Lung (tissue), 12 donors: ENCODE measurements around the gene CLPSL2. TPM values are rescaled to one million over a fixed set of nuclear protein-coding genes. Genes with fewer than 3 reads are reported as not detected.

Source experiments
- ATAC-seq: fragments of 200-7000 bp; cut with Tn5 transposase; one replicate; pipeline ENCODE4 v1.9.1; 2020; ENCODE audit warnings: moderate number of reproducible peaks; ENCODE audit not compliant: insufficient read depth, low FRiP score
- DNase-seq, 3 donors: peaks; one replicate each; pipeline ENCODE4 v3.0.0-alpha.2; 2013 to 2017
- H3K27ac ChIP-seq, 2 donors: one replicate each; pipeline ENCODE4 v1.5.1; 2013; ENCODE audit warnings: mild to moderate bottlenecking in 2 of 2, moderate library complexity in 2 of 2, control low read depth in 1 of 2, inconsistent platforms in 1 of 2, low read depth in 1 of 2, low read length in 1 of 2
- H3K27me3 ChIP-seq, 3 donors: one replicate each; pipeline ENCODE4 v1.5.1; 2013; ENCODE audit warnings: low read length in 2 of 3; ENCODE audit not compliant: control insufficient read depth in 3 of 3, insufficient read depth in 3 of 3
- H3K36me3 ChIP-seq, 4 donors: one replicate each; pipeline ENCODE4 v1.5.1; 2013; ENCODE audit warnings: low read length in 4 of 4, mild to moderate bottlenecking in 1 of 4, moderate library complexity in 1 of 4; ENCODE audit not compliant: control insufficient read depth in 4 of 4, insufficient read depth in 4 of 4
- H3K4me1 ChIP-seq, 5 donors: one replicate each; pipeline ENCODE4 v1.5.1; 2013; ENCODE audit warnings: low read length in 5 of 5, mild to moderate bottlenecking in 2 of 5, moderate library complexity in 1 of 5; ENCODE audit not compliant: control insufficient read depth in 5 of 5, insufficient read depth in 5 of 5
- H3K4me3 ChIP-seq: one replicate; pipeline ENCODE4 v1.5.1; 2013; ENCODE audit warnings: mild to moderate bottlenecking, control low read depth, moderate library complexity
- H3K9ac ChIP-seq, 2 donors: one replicate each; pipeline ENCODE4 v1.5.1; 2013; ENCODE audit warnings: low read length in 2 of 2, control low read depth in 1 of 2; ENCODE audit not compliant: insufficient read depth in 1 of 2
- H3K9me3 ChIP-seq, 4 donors: one replicate each; pipeline ENCODE4 v1.5.1; 2013; ENCODE audit warnings: low read length in 3 of 4, mild to moderate bottlenecking in 1 of 4, moderate library complexity in 1 of 4; ENCODE audit not compliant: control insufficient read depth in 4 of 4, insufficient read depth in 3 of 4
- WGBS, 2 donors: extraction: QIAGEN DNeasy Blood & Tissue Kit; methylation state at CpG; one replicate each; pipeline ENCODE4 v1.1.7; 2013; 5-methylcytosine and 5-hydroxymethylcytosine counted together
- polyA plus RNA-seq, 2 donors: library from polyadenylated mRNA; stranded (reverse); fragments of 200-250 nt; gene quantifications; one replicate each; pipeline ENCODE4 v1.2.1, GENCODE V29; 2013
- total RNA-seq, 2 donors: library from RNA; depleted of rRNA in 1 of 2; stranded (reverse); fragments of >200 nt in 1 of 2; gene quantifications; one replicate each; pipeline ENCODE4 v1.2.1, GENCODE V29; 2014 to 2021
- TF ChIP-seq, protein P1 (sequence below): IDR thresholded peaks from 2 replicates; pipeline ENCODE4 v1.5.1; 2012; ENCODE audit warnings: mild to moderate bottlenecking; ENCODE audit errors: control extremely low read depth, extremely low read depth
- donor health status: control.
- donor health status: control.
- donor health status: Bipolar disorder and iron deficiency.
- donor health status: healthy.
- donor health status: DM: yes; HTN: yes; CAD: no.

CLPSL2 gene
- total and polyA plus RNA-seq, 4 donors: not detected

DNA sequence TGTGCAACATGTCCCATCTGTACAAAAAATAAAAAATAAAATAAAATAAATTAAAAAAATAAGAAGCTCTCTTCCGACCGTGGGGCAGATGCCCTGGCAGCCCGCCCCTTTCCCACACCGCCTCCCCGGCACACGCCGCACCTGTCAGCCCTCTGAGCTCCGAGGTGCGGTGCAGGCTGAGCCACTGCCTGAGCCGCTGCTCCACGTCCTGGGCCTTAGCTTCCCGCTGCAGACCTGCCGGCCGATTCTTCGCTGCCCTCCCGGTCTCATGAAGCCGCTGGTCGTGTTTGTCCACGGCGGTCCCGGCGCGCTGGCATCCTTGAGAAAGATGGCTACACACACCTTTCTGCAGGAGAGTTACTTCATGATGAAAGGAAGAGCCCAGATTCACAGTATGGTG, 10.7 kb upstream of the CLPSL2 start:
- DNase-seq (no peak), ATAC-seq (no peak)
- TF ChIP-seq, protein P1, sequence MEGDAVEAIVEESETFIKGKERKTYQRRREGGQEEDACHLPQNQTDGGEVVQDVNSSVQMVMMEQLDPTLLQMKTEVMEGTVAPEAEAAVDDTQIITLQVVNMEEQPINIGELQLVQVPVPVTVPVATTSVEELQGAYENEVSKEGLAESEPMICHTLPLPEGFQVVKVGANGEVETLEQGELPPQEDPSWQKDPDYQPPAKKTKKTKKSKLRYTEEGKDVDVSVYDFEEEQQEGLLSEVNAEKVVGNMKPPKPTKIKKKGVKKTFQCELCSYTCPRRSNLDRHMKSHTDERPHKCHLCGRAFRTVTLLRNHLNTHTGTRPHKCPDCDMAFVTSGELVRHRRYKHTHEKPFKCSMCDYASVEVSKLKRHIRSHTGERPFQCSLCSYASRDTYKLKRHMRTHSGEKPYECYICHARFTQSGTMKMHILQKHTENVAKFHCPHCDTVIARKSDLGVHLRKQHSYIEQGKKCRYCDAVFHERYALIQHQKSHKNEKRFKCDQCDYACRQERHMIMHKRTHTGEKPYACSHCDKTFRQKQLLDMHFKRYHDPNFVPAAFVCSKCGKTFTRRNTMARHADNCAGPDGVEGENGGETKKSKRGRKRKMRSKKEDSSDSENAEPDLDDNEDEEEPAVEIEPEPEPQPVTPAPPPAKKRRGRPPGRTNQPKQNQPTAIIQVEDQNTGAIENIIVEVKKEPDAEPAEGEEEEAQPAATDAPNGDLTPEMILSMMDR: no peak
- peaks cover 0 to 2% (median 0%) of the 10 kb centered on the region in 5 donors for H3K4me1 ChIP-seq
- H3K9me3 ChIP-seq: no peaks in the 10 kb centered on the region
- H3K27ac ChIP-seq: no peak overlapping the region
- no peak overlapping the region for H3K9ac ChIP-seq
- no peak overlapping the region for H3K4me3 ChIP-seq
- 52 to 88% methylated on average over 23 of the region's 23 CpGs for WGBS, 2 donors
- H3K36me3 ChIP-seq: no peaks in the 10 kb centered on the region
- peaks cover 0 to 24% (median 16%) of the 10 kb centered on the region in 3 donors for H3K27me3 ChIP-seq

DNA sequence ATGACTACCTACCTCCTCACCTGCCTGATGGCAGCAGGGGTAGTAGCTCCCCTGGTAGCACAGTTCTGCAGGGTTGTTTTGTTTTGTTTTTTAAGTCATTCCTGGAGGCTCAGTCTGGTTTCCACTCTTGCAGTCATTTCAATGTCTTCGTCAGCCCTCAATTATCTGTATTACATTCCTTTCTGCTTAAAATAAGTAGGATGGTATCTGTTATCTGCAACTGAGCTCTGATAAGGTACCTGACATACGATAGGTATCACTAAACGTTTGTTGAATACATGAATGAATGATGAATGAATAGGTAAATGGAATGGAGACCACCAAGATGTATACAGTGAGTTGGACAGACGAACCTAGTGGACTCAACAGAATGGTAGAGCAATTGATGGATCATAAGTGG, 7.2 kb upstream of the CLPSL2 start:
- no peaks in the 10 kb centered on the region for H3K36me3 ChIP-seq
- DNase-seq: no peak
- peaks cover 0 to 1% (median 0%) of the 10 kb centered on the region in 4 donors for H3K9me3 ChIP-seq
- no peak overlapping the region for H3K9ac ChIP-seq
- peaks cover 0 to 8% (median 4%) of the 10 kb centered on the region in 3 donors for H3K27me3 ChIP-seq
- ATAC-seq: no peak
- no peak overlapping the region for H3K27ac ChIP-seq
- peaks cover 0 to 2% (median 0%) of the 10 kb centered on the region in 5 donors for H3K4me1 ChIP-seq
- TF ChIP-seq, protein P1: no peak
- 73 to 81% methylated on average over 4 of the region's 4 CpGs for WGBS, 2 donors
- no peak overlapping the region for H3K4me3 ChIP-seq

DNA sequence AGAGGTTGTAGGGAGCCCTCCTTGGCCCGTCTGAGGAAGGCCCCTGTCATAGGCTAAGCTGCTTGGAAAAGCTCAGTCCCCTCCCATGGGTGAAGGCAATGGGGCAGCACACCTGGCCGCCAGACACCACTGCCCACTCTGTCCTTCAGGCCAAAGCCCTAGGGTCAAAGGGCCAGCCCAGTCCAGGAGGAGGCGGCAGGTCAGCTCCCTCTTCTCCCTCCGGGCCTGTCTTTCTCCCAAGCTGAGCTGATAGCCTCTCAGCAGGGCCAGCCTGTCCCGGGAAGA, 5.1 kb upstream of the CLPSL2 start:
- DNase-seq: no peak
- H3K27ac ChIP-seq: no peak overlapping the region
- H3K4me1 ChIP-seq: no peaks in the 10 kb centered on the region
- 63 to 70% methylated on average over 5 of the region's 5 CpGs for WGBS, 2 donors
- no peak for ATAC-seq
- H3K27me3 ChIP-seq: peaks cover 0 to 5% (median 0%) of the 10 kb centered on the region in 3 donors
- peaks cover 0 to 1% (median 0%) of the 10 kb centered on the region in 4 donors for H3K9me3 ChIP-seq
- TF ChIP-seq, protein P1: no peak
- H3K4me3 ChIP-seq: no peak overlapping the region
- H3K9ac ChIP-seq: no peak overlapping the region
- H3K36me3 ChIP-seq: no peaks in the 10 kb centered on the region

DNA sequence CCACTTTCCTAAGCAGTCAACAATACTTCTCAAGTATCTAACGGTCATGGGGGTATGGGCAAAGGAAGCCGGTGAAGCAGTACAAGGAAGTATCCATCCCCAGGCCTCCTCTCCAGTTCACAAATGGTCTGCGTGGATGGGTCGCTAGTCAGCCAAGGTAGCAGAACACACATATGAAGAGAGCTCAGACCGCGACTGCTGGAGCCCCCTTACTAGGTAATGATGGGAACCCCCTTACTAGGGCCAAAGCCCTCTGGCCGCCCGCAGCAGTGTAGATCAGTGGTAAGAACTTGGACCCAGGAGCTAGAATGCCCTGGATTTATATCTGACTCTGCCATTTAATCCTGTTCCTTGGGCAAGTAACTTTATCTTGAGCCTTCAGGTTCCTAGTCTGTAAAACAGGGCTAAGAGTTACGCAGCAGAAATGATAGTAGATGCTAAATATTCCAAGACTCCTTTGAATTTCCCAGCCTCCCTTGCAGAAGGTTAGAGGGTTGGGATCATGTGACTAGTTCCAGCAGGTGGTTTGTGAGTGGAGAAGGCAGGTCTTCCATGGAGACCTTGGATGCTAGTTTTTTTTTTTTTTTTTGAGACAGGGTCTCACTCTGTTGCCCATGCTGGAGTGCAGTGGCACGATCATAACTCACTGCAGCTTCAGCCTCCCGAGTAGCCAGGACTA, 2.1 kb upstream of the CLPSL2 start:
- TF ChIP-seq, protein P1: no peak
- no peaks in the 10 kb centered on the region for H3K4me1 ChIP-seq
- peaks cover 0 to 1% (median 0%) of the 10 kb centered on the region in 4 donors for H3K9me3 ChIP-seq
- no peaks in the 10 kb centered on the region for H3K36me3 ChIP-seq
- H3K27ac ChIP-seq: no peak overlapping the region
- H3K9ac ChIP-seq: no peak overlapping the region
- DNase-seq (no peak), ATAC-seq (no peak)
- H3K27me3 ChIP-seq: no peaks in the 10 kb centered on the region
- 76 to 91% methylated on average over 11 of the region's 11 CpGs for WGBS, 2 donors
- no peak overlapping the region for H3K4me3 ChIP-seq
